HepG2 (cell line): Measurements from ENCODE around the gene KCNMB2. TPM values are rescaled to one million over a fixed set of nuclear protein-coding genes. Genes with fewer than 3 reads are reported as not detected.

ENCODE experiments used
- ATAC-seq: fragments of 200-7000 bp; cut with Tn5 transposase; 3 replicates; pipeline ENCODE4 v1.9.1; 2020; ENCODE audit warnings: mild to moderate bottlenecking, moderate library complexity
- BruUV-seq: library from RNA; stranded (reverse); fragments of 400-500 nt; replicated peaks from 2 replicates; lab custom pipeline; 2021; lab: Mats Ljungman, UMichigan
- CTCF ChIA-PET: fragments of 300-600 bp; formaldehyde crosslinking; extraction: SDS; loops from one replicate; lab custom pipeline; 2021; ENCODE audit warnings: low total read pairs, inconsistent platforms, low intra/inter-chr PET ratio; lab: Yijun Ruan, JAX
- POLR2A ChIA-PET: fragments of 350-600 bp; sonication (Branson Sonifier 250); formaldehyde crosslinking; loops from one replicate; lab custom pipeline; 2020; ENCODE audit warnings: antibody characterized with exemption, inconsistent platforms; lab: Yijun Ruan, JAX
- DNase-seq: peaks from one replicate; pipeline ENCODE4 v3.0.0-alpha.2; 2015; ENCODE audit warnings: low spot score
- FAIRE-seq: peaks from 3 replicates; lab custom pipeline; 2011; peaks lifted over from hg19 to GRCh38; lab: Jason Lieb, UNC
- H2AFZ ChIP-seq: one replicate; pipeline ENCODE4 v1.6.1; 2011; ENCODE audit warnings: low read length, inconsistent platforms
- H3K27ac ChIP-seq: fragments of 300-600 bp; 3 replicates; pipeline ENCODE4 v1.8.0; 2011; ENCODE audit warnings: mixed run types, mild to moderate bottlenecking, mixed read lengths, low read length, inconsistent platforms; ENCODE audit not compliant: insufficient read depth; ENCODE audit errors: extremely low read length
- H3K27me3 ChIP-seq, 2 experiments: fragments of 200-600 bp in 1 of 2; 2 replicates in 1 of 2; 3 replicates in 1 of 2; pipeline versions ENCODE4 v1.6.0 to v1.8.0; 2011; ENCODE audit warnings: low read length in 2 of 2, mild to moderate bottlenecking in 2 of 2, moderate library complexity in 2 of 2, inconsistent platforms in 1 of 2; ENCODE audit not compliant: insufficient read depth in 2 of 2, control insufficient read depth in 1 of 2
- H3K36me3 ChIP-seq, 2 experiments: fragments of 200-600 bp in 1 of 2; replicated peaks in 1 of 2; 2 replicates in 1 of 2; 3 replicates in 1 of 2; pipeline versions ENCODE4 v1.5.1 to v1.8.0; 2011; ENCODE audit warnings: low read length in 2 of 2, inconsistent platforms in 1 of 2; ENCODE audit not compliant: insufficient read depth in 2 of 2, control insufficient read depth in 1 of 2
- H3K4me1 ChIP-seq: 2 replicates; pipeline ENCODE4 v1.5.1; 2012; ENCODE audit warnings: low read length, inconsistent platforms; ENCODE audit not compliant: insufficient read depth
- H3K4me2 ChIP-seq: 2 replicates; pipeline ENCODE4 v1.6.0; 2011; ENCODE audit warnings: low read depth, low read length, inconsistent platforms
- H3K4me3 ChIP-seq, 3 experiments: fragments of 200-600 bp in 1 of 3; sonication (generic), shearing (Covaris generic) in 1 of 3; replicated peaks in 1 of 3; 2 replicates each; pipeline ENCODE4 v1.5.1; 2011 to 2016; ENCODE audit warnings: low read length in 3 of 3, inconsistent platforms in 2 of 3, low read depth in 2 of 3, mild to moderate bottlenecking in 2 of 3, control low read depth in 1 of 3, mixed read lengths in 1 of 3; ENCODE audit not compliant: insufficient read depth in 1 of 3
- H3K79me2 ChIP-seq: one replicate; pipeline ENCODE4 v1.6.1; 2011; ENCODE audit warnings: low read length, inconsistent platforms; ENCODE audit not compliant: insufficient read depth
- H3K9ac ChIP-seq: 2 replicates; pipeline ENCODE4 v1.6.0; 2011; ENCODE audit warnings: mild to moderate bottlenecking, low read depth, low read length, inconsistent platforms; ENCODE audit not compliant: insufficient read depth
- H3K9me3 ChIP-seq: 2 replicates; pipeline ENCODE4 v1.5.1; 2012; ENCODE audit warnings: mild to moderate bottlenecking, low read length
- H4K20me1 ChIP-seq: 2 replicates; pipeline ENCODE4 v1.6.0; 2011; ENCODE audit warnings: inconsistent platforms, mild to moderate bottlenecking, low read length, moderate library complexity; ENCODE audit not compliant: insufficient read depth
- ATF4 ChIP-seq, 2 experiments: fragments of 450-650 bp in 1 of 2; sonication (generic) in 1 of 2; formaldehyde crosslinking; IDR thresholded peaks; 2 replicates each; pipeline versions ENCODE4 v1.5.0 to v1.8.0; 2020 to 2022; ENCODE audit warnings: mild to moderate bottlenecking in 1 of 2, missing genetic modification reagents in 1 of 2
- CBFB ChIP-seq: sonication (generic); formaldehyde crosslinking; IDR thresholded peaks from 2 replicates; pipeline ENCODE4 v1.4.0; 2020; ENCODE audit warnings: missing genetic modification reagents
- DR1 ChIP-seq: sonication (generic); formaldehyde crosslinking; IDR thresholded peaks from 2 replicates; pipeline ENCODE4 v1.8.0; 2021; ENCODE audit warnings: mild to moderate bottlenecking, missing genetic modification reagents, inconsistent platforms
- EHMT2 ChIP-seq: fragments of 200-600 bp; sonication (generic); IDR thresholded peaks from 2 replicates; pipeline ENCODE4 v1.7.0; 2017; ENCODE audit warnings: antibody characterized with exemption, low read depth, low read length, borderline replicate concordance
- NPAS2 ChIP-seq: sonication (generic); formaldehyde crosslinking; IDR thresholded peaks from 2 replicates; pipeline ENCODE4 v1.8.0; 2022; ENCODE audit warnings: mild to moderate bottlenecking, missing genetic modification reagents, borderline replicate concordance
- STAG1 ChIP-seq: sonication (generic); formaldehyde crosslinking; IDR thresholded peaks from 2 replicates; pipeline ENCODE4 v1.4.0; 2020; ENCODE audit warnings: missing genetic modification reagents
- STAT5B ChIP-seq: sonication (generic); formaldehyde crosslinking; IDR thresholded peaks from 2 replicates; pipeline ENCODE4 v1.4.0; 2020; ENCODE audit warnings: missing genetic modification reagents
- THRA ChIP-seq: sonication (generic); formaldehyde crosslinking; IDR thresholded peaks from 2 replicates; pipeline ENCODE4 v1.4.0; 2020; ENCODE audit warnings: missing genetic modification reagents, borderline replicate concordance
- ZNF224 ChIP-seq: sonication (generic); formaldehyde crosslinking; IDR thresholded peaks from 2 replicates; pipeline ENCODE4 v1.5.0; 2020; ENCODE audit warnings: mild to moderate bottlenecking, missing genetic modification reagents
- WGBS: methylation state at CpG from one replicate; pipeline ENCODE4 v1.1.6; 2017; ENCODE audit warnings: low lambda C conversion rate; 5-methylcytosine and 5-hydroxymethylcytosine counted together
- in situ Hi-C: cut with HindIII; loops from 2 replicates; pipeline ENCODE4 v1.10.0; 2017; ENCODE audit warnings: low pct_unique_long_range_greater_than_20kb; ENCODE audit not compliant: extremely low pct_ligation_motif_present
- intact Hi-C: fragments of 100-400 bp; cut with micrococcal nuclease; formaldehyde crosslinking; loops from one replicate; pipeline ENCODE4 v1.10.0; 2022; ENCODE audit not compliant: unreplicated experiment
- polyA plus RNA-seq, 8 experiments: library from polyadenylated mRNA; depleted of rRNA in 3 of 8; stranded (reverse) in 7 of 8; unstranded in 1 of 8; fragments of >200 nt; fragmentation: Illumina TruSeq in 4 of 8; extraction: Trizol in 4 of 8; gene quantifications; 2 replicates each; pipeline versions ENCODE4 v1.2.1 to v1.2.3, GENCODE V29; 2011 to 2016; ENCODE audit warnings: low read depth in 4 of 8, missing spikeins in 1 of 8, mixed read lengths in 1 of 8; ENCODE audit not compliant: insufficient read depth in 1 of 8
- total RNA-seq, 5 experiments: library from RNA; depleted of rRNA; stranded (reverse); fragments of >200 nt; fragmentation: Illumina TruSeq; extraction: Trizol; gene quantifications; 2 replicates each; pipeline ENCODE4 v1.2.3, GENCODE V29; 2016; ENCODE audit warnings: low read depth in 1 of 5

KCNMB2 gene
- total and polyA plus RNA-seq, 2 of the 13 experiments (the other 11 are each of a cell fraction or from before 2014, with no cell fraction given), result not detected

DNA sequence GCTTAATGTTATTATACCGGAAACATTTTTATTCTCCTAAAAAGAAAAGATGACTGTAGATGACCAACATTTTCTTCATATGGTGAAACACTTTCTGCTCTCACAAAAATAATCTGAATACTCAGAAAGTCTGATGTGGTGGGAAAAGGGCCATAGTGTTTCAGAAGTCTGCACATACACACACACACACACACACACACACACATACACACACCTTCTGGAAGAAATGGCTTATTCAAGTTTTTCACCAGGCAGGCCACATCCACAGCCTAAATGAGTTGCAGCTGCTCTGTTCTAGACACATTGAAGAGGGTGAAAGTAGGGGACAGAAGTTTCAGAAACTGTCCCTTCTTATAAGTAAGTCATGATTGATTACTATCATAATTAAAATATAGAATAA lies 315.3 kb downstream of the KCNMB2 start:
- ChIA-PET POLR2A (no interaction called here), CTCF (no interaction called here)
- Histone ChIP-seq H3K36me3 (no peaks in the 10 kb centered on the region), H3K4me1 (no peaks in the 10 kb centered on the region), H3K4me2 (no peak overlapping the region), H2AFZ (no peak overlapping the region), H3K9ac (no peak overlapping the region), H3K27ac (no peak overlapping the region), H3K79me2 (no peaks in the 10 kb centered on the region), H3K27me3 (no peaks in the 10 kb centered on the region), H4K20me1 (no peaks in the 10 kb centered on the region), H3K9me3 (no peaks in the 10 kb centered on the region), H3K4me3 (no peak overlapping the region)
- BruUV-seq, result no TSS peak
- intact Hi-C loops (no loop called here), in situ Hi-C loops (no loop called here)
- DNase-seq (no peak), FAIRE-seq (no peak), ATAC-seq (no peak)
- TF ChIP-seq ATF4 (CRISPR knock-in tag; IDR thresholded peaks at IDR 0.05) (no peak), ZNF224 (CRISPR knock-in tag) (no peak), STAG1 (CRISPR knock-in tag) (no peak), EHMT2 (no peak), THRA (CRISPR knock-in tag) (no peak), STAT5B (CRISPR knock-in tag) (no peak), NPAS2 (no peak), DR1 (CRISPR knock-in tag) (no peak), CBFB (CRISPR knock-in tag) (no peak)
- 3% methylated on average over 1 of the region's 1 CpG for WGBS
